Posterior cingulate gyrus (tissue), 11 donors: ENCODE data around the gene ARL2.

Experiments used
- DNase-seq, 10 donors: peaks; one replicate each; pipeline versions ENCODE4 v3.0.0 to v3.0.0-alpha.2; 2020 to 2021; ENCODE audit warnings: mixed read lengths in 3 of 10
- intact Hi-C: fragments of 100-400 bp; cut with DNase I; formaldehyde crosslinking; loops from one replicate; pipeline ENCODE4 v1.15.1; 2023

Gene ARL2

GRCh38 chr11:65042891-65043290, 28.9 kb downstream of the ARL2 start:
- DNase-seq = no peak
- intact Hi-C loops = no loop called here

GRCh38 chr11:65043881-65044501, 30.0 kb downstream of the ARL2 start:
- intact Hi-C loops = no loop called here
- DNase-seq = peak in 1 of 10 donors; percentile 14

- intact Hi-C loops = no loop called here
- DNase-seq = no peak
Measured at GRCh38 chr11:65045061-65045460, 31.1 kb downstream of the ARL2 start.

- DNase-seq = no peak
- intact Hi-C loops = no loop called here
Measured at GRCh38 chr11:65045728-65046127, 31.8 kb downstream of the ARL2 start.

GRCh38 chr11:65047581-65048422, 33.8 kb downstream of the ARL2 start:
- DNase-seq = no peak
- intact Hi-C loops = no loop called here

GRCh38 chr11:65051398-65051858, 37.5 kb downstream of the ARL2 start:
- intact Hi-C loops = no loop called here
- no peak for DNase-seq

- intact Hi-C loops = no loop called here
- no peak for DNase-seq
Measured at GRCh38 chr11:65053827-65054508, 40.0 kb downstream of the ARL2 start.

- intact Hi-C loops = no loop called here
- DNase-seq = no peak
Measured at GRCh38 chr11:65055538-65055937, 41.6 kb downstream of the ARL2 start.

GRCh38 chr11:65056999-65057398, 43.0 kb downstream of the ARL2 start:
- intact Hi-C loops = no loop called here
- no peak for DNase-seq

GRCh38 chr11:65057526-65057925, 43.6 kb downstream of the ARL2 start:
- no peak for DNase-seq
- intact Hi-C loops = no loop called here

- intact Hi-C loops = no loop called here
- DNase-seq = no peak
Measured at GRCh38 chr11:65058012-65058411, 44.1 kb downstream of the ARL2 start.

GRCh38 chr11:65058419-65059054, 44.6 kb downstream of the ARL2 start, which contains the start of gene NAALADL1:
NAALADL1 (minus strand) TSS chr11:65058553; CDS start chr11:65058521, 32 bp downstream.
- intact Hi-C loops = no loop called here
- DNase-seq = no peak

GRCh38 chr11:65059523-65059922, 45.6 kb downstream of the ARL2 start:
- DNase-seq = no peak
- intact Hi-C loops = no loop called here

- DNase-seq = no peak
- intact Hi-C loops = no loop called here
Measured at GRCh38 chr11:65059959-65060824, 46.2 kb downstream of the ARL2 start.

- intact Hi-C loops = no loop called here
- no peak for DNase-seq
Measured at GRCh38 chr11:65060913-65061408, 47.0 kb downstream of the ARL2 start.

- intact Hi-C loops = no loop called here
Measured at GRCh38 chr11:65063532-65063931, 49.6 kb downstream of the ARL2 start.

GRCh38 chr11:65064847-65065240, 50.9 kb downstream of the ARL2 start:
- intact Hi-C loops = no loop called here
- DNase-seq = no peak

More at GRCh38 chr11:65063532-65063931, 49.6 kb downstream of the ARL2 start:
- no peak for DNase-seq

- intact Hi-C loops = no loop called here
- DNase-seq = no peak
Measured at GRCh38 chr11:65065851-65066250, 51.9 kb downstream of the ARL2 start.

GRCh38 chr11:65066315-65066714, 52.4 kb downstream of the ARL2 start:
- DNase-seq = no peak
- intact Hi-C loops = no loop called here
